B cell (primary cell): ENCODE results near the gene PGF. TPM values are rescaled to one million over a fixed set of nuclear protein-coding genes. Genes with fewer than 3 reads are reported as not detected.
A peak's percentile ranks its signal among the peaks of the same experiment; 100 is the strongest.

Experiments
- ATAC-seq: fragments of 200-7000 bp; cut with Tn5 transposase; one replicate; pipeline ENCODE4 v1.10.0; 2021; ENCODE audit warnings: low read depth, mild to moderate bottlenecking, moderate number of reproducible peaks, moderate library complexity
- CTCF ChIA-PET: fragments of 350-600 bp; sonication (Branson Sonifier 250); formaldehyde crosslinking; loops from one replicate; lab custom pipeline; 2021; ENCODE audit warnings: antibody characterized with exemption, inconsistent platforms; lab: Charles Lee
- POLR2A ChIA-PET: fragments of 350-600 bp; sonication (Branson Sonifier 250); formaldehyde crosslinking; loops from one replicate; lab custom pipeline; 2021; ENCODE audit warnings: antibody characterized with exemption; lab: Charles Lee
- DNase-seq: peaks from one replicate; pipeline ENCODE4 v3.0.0; 2013
- H2AFZ ChIP-seq: 2 replicates; pipeline ENCODE4 v1.6.1; 2012; ENCODE audit warnings: mild to moderate bottlenecking, low read depth, low read length; ENCODE audit not compliant: insufficient read depth, poor library complexity, severe bottlenecking
- H3K27ac ChIP-seq, 2 donors: 1 replicate in 1 of 2; 2 replicates in 1 of 2; pipeline ENCODE4 v1.5.1; 2012 to 2013; ENCODE audit warnings: low read length in 2 of 2, mild to moderate bottlenecking in 2 of 2, moderate library complexity in 1 of 2
- H3K27me3 ChIP-seq, 4 experiments: fragments of 200-600 bp in 1 of 4; sonication (generic) in 1 of 4; replicated peaks in 1 of 4; 1 replicate in 2 of 4; 2 replicates in 2 of 4; pipeline versions ENCODE4 v1.6.1 to v1.7.0; 2013 to 2016; ENCODE audit warnings: low read length in 3 of 4, mild to moderate bottlenecking in 2 of 4, mixed read lengths in 1 of 4, moderate library complexity in 1 of 4; ENCODE audit not compliant: insufficient read depth in 4 of 4, control insufficient read depth in 3 of 4; ENCODE audit errors: control extremely low read depth in 1 of 4
- H3K36me3 ChIP-seq, 2 experiments: replicated peaks in 1 of 2; 1 replicate in 1 of 2; 2 replicates in 1 of 2; pipeline versions ENCODE4 v1.6.1 to v1.7.1; 2013; ENCODE audit warnings: low read length in 1 of 2; ENCODE audit not compliant: insufficient read depth in 2 of 2, control insufficient read depth in 1 of 2; ENCODE audit errors: control extremely low read depth in 1 of 2, extremely low read depth in 1 of 2
- H3K4me1 ChIP-seq, 2 donors: fragments of 200-600 bp in 1 of 2; sonication (generic) in 1 of 2; 1 replicate in 1 of 2; 2 replicates in 1 of 2; pipeline versions ENCODE4 v1.5.1 to v1.6.1; 2013 to 2017; ENCODE audit warnings: low read length in 2 of 2; ENCODE audit not compliant: control insufficient read depth in 2 of 2, insufficient read depth in 2 of 2
- H3K4me2 ChIP-seq: replicated peaks from 2 replicates; pipeline ENCODE3; 2012; ENCODE audit warnings: mild to moderate bottlenecking, low read depth, low read length; ENCODE audit not compliant: poor library complexity, severe bottlenecking
- H3K4me3 ChIP-seq, 5 experiments: fragments of 200-600 bp in 1 of 5; sonication (generic) in 1 of 5; 1 replicate in 3 of 5; 2 replicates in 2 of 5; pipeline versions ENCODE4 v1.5.1 to v1.7.0; 2011 to 2016; ENCODE audit warnings: low read length in 4 of 5, mild to moderate bottlenecking in 4 of 5, low read depth in 2 of 5, control low read depth in 1 of 5, moderate library complexity in 1 of 5; ENCODE audit not compliant: insufficient read depth in 1 of 5; ENCODE audit errors: control extremely low read depth in 1 of 5, extremely low read depth in 1 of 5
- H3K79me2 ChIP-seq: fragments of 200-600 bp; sonication (generic); one replicate; pipeline ENCODE4 v1.6.0; 2016; ENCODE audit warnings: low read length; ENCODE audit not compliant: control insufficient read depth, insufficient read depth
- H3K9ac ChIP-seq: fragments of 200-600 bp; sonication (generic); 2 replicates; pipeline ENCODE4 v1.6.1; 2017; ENCODE audit warnings: mild to moderate bottlenecking, low read length, moderate library complexity
- H3K9me3 ChIP-seq, 3 donors: one replicate each; pipeline versions ENCODE4 v1.6.1 to v1.7.1; 2013; ENCODE audit warnings: low read length in 2 of 3; ENCODE audit not compliant: control insufficient read depth in 2 of 3, insufficient read depth in 1 of 3; ENCODE audit errors: control extremely low read depth in 1 of 3
- H4K20me1 ChIP-seq: 2 replicates; pipeline ENCODE4 v1.6.0; 2012; ENCODE audit warnings: mild to moderate bottlenecking, low read length; ENCODE audit not compliant: insufficient read depth, control insufficient read depth, poor library complexity, severe bottlenecking
- H3K27ac Mint-ChIP-seq: one replicate; pipeline ENCODE4 v1.8.0; 2021; ENCODE audit warnings: mixed read lengths
- H3K27me3 Mint-ChIP-seq: one replicate; pipeline ENCODE4 v1.8.0; 2021; ENCODE audit warnings: mixed read lengths
- H3K4me1 Mint-ChIP-seq: one replicate; pipeline ENCODE4 v1.8.0; 2021; ENCODE audit warnings: mixed read lengths
- H3K4me3 Mint-ChIP-seq: one replicate; pipeline ENCODE4 v1.8.0; 2021; ENCODE audit warnings: mixed read lengths
- H3K9me3 Mint-ChIP-seq: one replicate; pipeline ENCODE4 v1.8.0; 2022; ENCODE audit warnings: mixed read lengths; ENCODE audit not compliant: insufficient read depth
- EZH2 ChIP-seq: IDR thresholded peaks from 2 replicates; pipeline ENCODE4 v1.6.1; 2012; ENCODE audit warnings: borderline replicate concordance, low read depth, mild to moderate bottlenecking, moderate library complexity, low read length; ENCODE audit not compliant: insufficient read depth, poor library complexity, severe bottlenecking
- WGBS: methylation state at CpG from one replicate; pipeline ENCODE4 v1.1.5; 2013; ENCODE audit warnings: missing lambda C conversion rate; ENCODE audit not compliant: insufficient coverage; 5-methylcytosine and 5-hydroxymethylcytosine counted together
- intact Hi-C: fragments of 100-400 bp; cut with micrococcal nuclease; formaldehyde crosslinking; loops from one replicate; pipeline ENCODE4 v1.10.0; 2022
- polyA plus RNA-seq: library from polyadenylated mRNA; depleted of rRNA; stranded (reverse); fragments of >200 nt; gene quantifications from 2 replicates; pipeline ENCODE4 v1.2.3, GENCODE V29; 2012
- total RNA-seq, 2 donors: library from RNA; stranded (reverse); fragments of 120-200 nt in 1 of 2; gene quantifications; 1 replicate in 1 of 2; 2 replicates in 1 of 2; pipeline versions ENCODE4 v1.2.3 to v1.2.4, GENCODE V29; 2013 to 2022
- TF ChIP-seq, protein P1 (sequence below): fragments of 200-600 bp; IDR thresholded peaks from one replicate; pipeline ENCODE4 v1.8.0; 2022; ENCODE audit warnings: antibody characterized with exemption, mild to moderate bottlenecking

Gene PGF
- total and polyA plus RNA-seq, 2 donors (not counting 1 experiment from before 2014, with no cell fraction given): 0.07 to 0.47 TPM

- DNase-seq (no peak), ATAC-seq (no peak)
- H3K36me3 ChIP-seq: no peaks in the 10 kb centered on the region
- peak overlapping the region; percentile 94 for H3K4me2 ChIP-seq
- ChIA-PET POLR2A (interaction anchor here (1.0 kb wide), 1 partner anchor 13 kb away, joined by 3 read pairs; no protein-coding TSS in a partner anchor), CTCF (interaction anchor here (1.2 to 1.4 kb wide), 3 partner anchors 9 to 134 kb away, joined by 3 to 5 read pairs (median 3); no protein-coding TSS in a partner anchor)
- no peak overlapping the region for H3K9ac ChIP-seq
- no peak overlapping the region for H3K27ac Mint-ChIP-seq
- peaks cover 10% of the 10 kb centered on the region for H3K27me3 Mint-ChIP-seq
- peaks cover 0 to 39% (median 8%) of the 10 kb centered on the region in 4 experiments for H3K27me3 ChIP-seq
- peaks cover 5 to 12% of the 10 kb centered on the region in 2 donors for H3K4me1 ChIP-seq
- H3K4me3 Mint-ChIP-seq: no peak overlapping the region
- H3K27ac ChIP-seq: no peak overlapping the region
- TF ChIP-seq, protein P1, sequence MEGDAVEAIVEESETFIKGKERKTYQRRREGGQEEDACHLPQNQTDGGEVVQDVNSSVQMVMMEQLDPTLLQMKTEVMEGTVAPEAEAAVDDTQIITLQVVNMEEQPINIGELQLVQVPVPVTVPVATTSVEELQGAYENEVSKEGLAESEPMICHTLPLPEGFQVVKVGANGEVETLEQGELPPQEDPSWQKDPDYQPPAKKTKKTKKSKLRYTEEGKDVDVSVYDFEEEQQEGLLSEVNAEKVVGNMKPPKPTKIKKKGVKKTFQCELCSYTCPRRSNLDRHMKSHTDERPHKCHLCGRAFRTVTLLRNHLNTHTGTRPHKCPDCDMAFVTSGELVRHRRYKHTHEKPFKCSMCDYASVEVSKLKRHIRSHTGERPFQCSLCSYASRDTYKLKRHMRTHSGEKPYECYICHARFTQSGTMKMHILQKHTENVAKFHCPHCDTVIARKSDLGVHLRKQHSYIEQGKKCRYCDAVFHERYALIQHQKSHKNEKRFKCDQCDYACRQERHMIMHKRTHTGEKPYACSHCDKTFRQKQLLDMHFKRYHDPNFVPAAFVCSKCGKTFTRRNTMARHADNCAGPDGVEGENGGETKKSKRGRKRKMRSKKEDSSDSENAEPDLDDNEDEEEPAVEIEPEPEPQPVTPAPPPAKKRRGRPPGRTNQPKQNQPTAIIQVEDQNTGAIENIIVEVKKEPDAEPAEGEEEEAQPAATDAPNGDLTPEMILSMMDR: no peak
- no peak for TF ChIP-seq EZH2
- intact Hi-C loops: no loop called here
- H4K20me1 ChIP-seq: no peaks in the 10 kb centered on the region
- H3K4me1 Mint-ChIP-seq: peaks cover 1% of the 10 kb centered on the region
- H3K4me3 ChIP-seq: no peak overlapping the region
- peaks cover 0 to 4% (median 0%) of the 10 kb centered on the region in 3 donors for H3K9me3 ChIP-seq
- 66% methylated on average over 18 of the region's 18 CpGs for WGBS
- no peaks in the 10 kb centered on the region for H3K9me3 Mint-ChIP-seq
- no peak overlapping the region for H2AFZ ChIP-seq
- no peaks in the 10 kb centered on the region for H3K79me2 ChIP-seq
These were observed 1.0 kb downstream of the PGF start for GRCh38 chr14:74954232-74954946.

- H3K27ac ChIP-seq: no peak overlapping the region
- no peaks in the 10 kb centered on the region for H3K36me3 ChIP-seq
- ATAC-seq (no peak), DNase-seq (no peak)
- ChIA-PET CTCF (interaction anchor here (1.4 kb wide), 1 partner anchor 9 kb away, joined by 5 read pairs; no protein-coding TSS in a partner anchor), POLR2A (no interaction called here)
- H3K4me2 ChIP-seq: no peak overlapping the region
- peaks cover 5 to 12% of the 10 kb centered on the region in 2 donors for H3K4me1 ChIP-seq
- H3K9ac ChIP-seq: no peak overlapping the region
- H3K27me3 Mint-ChIP-seq: peaks cover 10% of the 10 kb centered on the region
- H3K4me1 Mint-ChIP-seq: peaks cover 1% of the 10 kb centered on the region
- intact Hi-C loops: no loop called here
- H3K9me3 ChIP-seq: peaks cover 0 to 4% (median 0%) of the 10 kb centered on the region in 3 donors
- H4K20me1 ChIP-seq: no peaks in the 10 kb centered on the region
- H3K27me3 ChIP-seq: peaks cover 0 to 39% (median 8%) of the 10 kb centered on the region in 4 experiments
- no peaks in the 10 kb centered on the region for H3K9me3 Mint-ChIP-seq
- no peak overlapping the region for H3K4me3 ChIP-seq
- TF ChIP-seq, protein P1: no peak
- no peak for TF ChIP-seq EZH2
- no peak overlapping the region for H3K4me3 Mint-ChIP-seq
- no peak overlapping the region for H3K27ac Mint-ChIP-seq
- 100% methylated on average over 3 of the region's 5 CpGs for WGBS
- H3K79me2 ChIP-seq: no peaks in the 10 kb centered on the region
- no peak overlapping the region for H2AFZ ChIP-seq
These were observed 1.7 kb downstream of the PGF start for GRCh38 chr14:74953686-74954085.
